HG03469 (cell line): ENCODE measurements around the gene MYD88.
A peak's percentile ranks its signal among the peaks of the same experiment; 100 is the strongest.

Source experiments
- ATAC-seq: cut with Tn5 transposase; IDR thresholded peaks from one replicate; pipeline ENCODE4 v1.9.1; 2021; ENCODE audit warnings: mild to moderate bottlenecking, moderate library complexity, moderate number of reproducible peaks; ENCODE audit not compliant: unreplicated experiment

The MYD88 gene

DNA sequence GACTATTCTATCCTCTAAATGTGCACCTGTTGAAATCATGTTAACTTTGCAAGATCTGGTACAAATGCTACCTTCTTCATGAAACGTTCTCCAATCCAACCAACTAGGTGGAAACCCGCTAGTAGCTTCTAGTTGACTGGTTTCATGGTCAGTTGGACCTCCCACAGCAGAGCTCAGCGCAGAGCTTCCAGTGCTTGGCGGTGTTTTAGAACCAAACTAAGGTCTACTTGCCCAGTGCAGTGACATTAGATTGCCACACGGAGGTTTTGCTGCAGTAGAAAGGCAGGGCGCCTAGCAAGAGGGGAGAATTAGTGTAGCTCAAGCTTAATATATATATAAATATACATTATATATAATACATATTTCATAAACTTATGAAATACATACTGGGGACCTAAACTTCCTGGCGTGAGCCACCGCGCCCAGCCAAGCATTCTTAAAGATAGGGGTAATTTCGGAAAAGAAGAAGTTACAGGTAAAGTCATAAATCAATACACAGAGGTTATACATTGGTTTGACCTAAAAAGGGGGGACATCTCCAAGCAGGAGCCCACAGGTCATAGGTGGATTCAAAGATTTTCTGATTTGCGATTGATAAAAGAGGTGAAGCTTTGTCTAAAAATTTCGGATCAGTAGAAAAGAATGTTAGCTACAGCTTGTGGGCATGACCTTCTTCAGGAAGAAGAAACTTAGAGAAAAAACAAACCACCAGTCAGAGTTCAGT is 24.8 kb downstream of the MYD88 start:
- no peak for ATAC-seq

GRCh38 chr3:38163841-38164642 is 25.6 kb downstream of the MYD88 start:
- no peak for ATAC-seq

- ATAC-seq: no peak
Observed at GRCh38 chr3:38164643-38164951, 26.1 kb downstream of the MYD88 start.

- peak; percentile 89 for ATAC-seq
Observed at GRCh38 chr3:38164952-38165721, 26.7 kb downstream of the MYD88 start, which contains the start of gene OXSR1. OXSR1 (plus strand) TSS chr3:38165537; CDS start chr3:38165877, 340 bp downstream.

GRCh38 chr3:38165722-38166387 is 27.4 kb downstream of the MYD88 start:
- ATAC-seq: no peak

- ATAC-seq: no peak
Observed at GRCh38 chr3:38167591-38167990, 29.1 kb downstream of the MYD88 start.

DNA sequence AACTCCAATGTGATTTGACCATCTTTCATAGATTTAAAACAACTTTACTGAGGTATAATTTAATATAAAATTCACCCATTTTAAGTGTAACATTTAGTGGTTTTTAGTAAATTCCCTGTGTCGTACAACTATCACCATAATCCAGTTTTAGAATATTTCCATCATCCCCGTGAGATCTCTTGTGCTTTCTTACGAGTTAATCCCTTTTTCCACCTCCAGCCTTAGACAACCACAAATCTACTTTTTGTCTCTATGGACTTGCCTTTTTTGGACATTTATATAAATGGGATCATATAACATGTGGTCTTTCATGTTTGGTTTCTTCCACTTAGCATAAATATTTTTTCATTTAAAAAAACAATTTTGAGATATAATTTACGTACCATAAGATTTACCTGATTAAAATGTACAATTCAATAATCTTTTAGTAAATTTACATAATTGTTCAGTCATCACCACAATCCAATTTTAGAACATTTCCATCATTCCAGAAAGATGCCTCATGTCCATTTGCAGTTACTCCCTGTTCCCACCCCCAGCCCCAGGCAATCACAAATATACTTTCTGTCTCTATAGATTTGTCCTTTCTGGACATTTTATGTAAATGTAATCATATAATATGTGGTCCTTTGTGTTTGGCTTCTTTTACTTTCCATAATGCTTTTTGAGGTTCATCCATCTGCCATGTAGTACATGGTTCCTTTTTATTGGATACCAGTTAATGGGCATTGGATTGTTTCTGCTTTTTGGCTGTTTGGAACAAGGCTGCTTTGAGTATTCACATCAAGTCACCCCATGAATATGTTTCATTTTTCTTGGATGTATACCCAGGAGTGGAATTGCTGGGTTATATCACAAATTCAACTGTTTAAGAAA is 29.9 kb downstream of the MYD88 start:
- ATAC-seq: no peak

GRCh38 chr3:38169027-38169317 is 30.5 kb downstream of the MYD88 start:
- ATAC-seq: no peak

- ATAC-seq: no peak
Observed at GRCh38 chr3:38170722-38171121, 32.3 kb downstream of the MYD88 start.

GRCh38 chr3:38171622-38172021 is 33.2 kb downstream of the MYD88 start:
- ATAC-seq: no peak

DNA sequence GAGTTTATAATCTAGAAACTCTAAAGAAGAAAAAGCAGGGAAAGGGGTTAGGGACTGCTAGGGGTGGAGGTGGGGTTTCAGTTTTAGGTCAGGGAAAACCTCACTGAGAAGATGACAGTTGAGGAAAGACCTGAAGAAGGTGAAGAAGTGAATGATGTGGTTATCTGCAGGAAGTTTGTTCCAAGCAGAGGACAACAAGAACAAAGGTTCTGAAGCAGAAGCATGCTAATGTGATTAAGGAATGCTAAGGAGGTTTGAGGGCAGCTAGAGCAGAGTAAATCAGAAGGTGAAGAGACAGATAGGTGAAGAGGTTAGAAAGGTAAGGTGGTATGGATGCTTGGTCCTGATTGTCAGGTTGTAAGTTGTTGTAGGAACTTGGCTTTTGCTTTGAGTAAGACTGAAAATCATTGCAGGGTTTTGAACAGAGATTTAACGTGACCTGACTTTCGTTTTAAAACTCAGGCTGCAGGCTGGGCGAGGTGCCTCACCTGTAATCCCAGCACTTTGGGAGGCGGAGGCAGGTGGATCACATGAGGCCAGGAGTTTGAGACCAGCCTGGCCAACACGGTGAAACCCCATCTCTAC is 35.5 kb downstream of the MYD88 start:
- peak; percentile 34 for ATAC-seq

- ATAC-seq: no peak
Observed at GRCh38 chr3:38177181-38177580, 38.7 kb downstream of the MYD88 start.

GRCh38 chr3:38186781-38187180 is 48.3 kb downstream of the MYD88 start:
- no peak for ATAC-seq

GRCh38 chr3:38190481-38190881 is 52.0 kb downstream of the MYD88 start:
- ATAC-seq: no peak
